Ovary (tissue), 3 donors: Measurements from ENCODE around the gene ANKRD31.

Experiments used
- EP300 ChIP-seq: sonication (generic); formaldehyde crosslinking; IDR thresholded peaks from one replicate; pipeline ENCODE4 v1.6.1; 2017; ENCODE audit warnings: antibody characterized with exemption
- POLR2A ChIP-seq: fragments of 450-650 bp; IDR thresholded peaks from one replicate; pipeline ENCODE4 v1.6.1; 2017; ENCODE audit warnings: antibody characterized with exemption, mild to moderate bottlenecking, moderate library complexity
- TF ChIP-seq, protein P1 (sequence below), 3 donors: fragments of 450-650 bp in 2 of 3; fragments of 200-600 bp in 1 of 3; IDR thresholded peaks; one replicate each; pipeline versions ENCODE4 v1.5.1 to v1.8.0; 2016 to 2022; ENCODE audit warnings: antibody characterized with exemption in 3 of 3, mild to moderate bottlenecking in 1 of 3
- donor health status: DM: no; HTN: no; CAD: no.

DNA sequence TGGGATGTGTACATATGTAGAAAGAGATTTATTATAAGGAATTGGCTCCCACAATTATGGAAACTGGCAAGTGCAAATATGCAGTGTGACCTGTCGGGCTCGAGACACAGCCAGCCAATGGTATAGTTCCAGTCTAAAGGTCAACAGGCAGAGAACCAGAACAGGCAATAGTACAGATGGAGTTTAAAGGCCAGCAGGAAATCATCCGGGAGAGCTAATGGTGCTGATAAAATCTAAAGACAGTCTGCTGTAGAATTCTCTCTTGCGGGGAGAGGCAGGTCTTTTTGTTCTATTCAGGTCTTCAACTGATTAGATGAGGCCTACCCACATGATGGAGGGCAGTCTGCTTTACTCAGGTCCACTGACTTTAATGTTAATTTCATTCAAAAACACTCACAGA is 21.8 kb downstream of the ANKRD31 start:
- TF ChIP-seq POLR2A (no peak), EP300 (no peak)
- TF ChIP-seq, protein P1, sequence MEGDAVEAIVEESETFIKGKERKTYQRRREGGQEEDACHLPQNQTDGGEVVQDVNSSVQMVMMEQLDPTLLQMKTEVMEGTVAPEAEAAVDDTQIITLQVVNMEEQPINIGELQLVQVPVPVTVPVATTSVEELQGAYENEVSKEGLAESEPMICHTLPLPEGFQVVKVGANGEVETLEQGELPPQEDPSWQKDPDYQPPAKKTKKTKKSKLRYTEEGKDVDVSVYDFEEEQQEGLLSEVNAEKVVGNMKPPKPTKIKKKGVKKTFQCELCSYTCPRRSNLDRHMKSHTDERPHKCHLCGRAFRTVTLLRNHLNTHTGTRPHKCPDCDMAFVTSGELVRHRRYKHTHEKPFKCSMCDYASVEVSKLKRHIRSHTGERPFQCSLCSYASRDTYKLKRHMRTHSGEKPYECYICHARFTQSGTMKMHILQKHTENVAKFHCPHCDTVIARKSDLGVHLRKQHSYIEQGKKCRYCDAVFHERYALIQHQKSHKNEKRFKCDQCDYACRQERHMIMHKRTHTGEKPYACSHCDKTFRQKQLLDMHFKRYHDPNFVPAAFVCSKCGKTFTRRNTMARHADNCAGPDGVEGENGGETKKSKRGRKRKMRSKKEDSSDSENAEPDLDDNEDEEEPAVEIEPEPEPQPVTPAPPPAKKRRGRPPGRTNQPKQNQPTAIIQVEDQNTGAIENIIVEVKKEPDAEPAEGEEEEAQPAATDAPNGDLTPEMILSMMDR (IDR thresholded peaks at IDR 0.05): no peak
